Measurements from ENCODE around the gene KCNK18.

KCNK18 gene

GRCh38 chr10:117166418-117167345 lies 30.6 kb upstream of the KCNK18 start:
- DNase-seq (ENCODE audit: low read depth in 2 of 2) = no peak
- TF ChIP-seq, protein P1, sequence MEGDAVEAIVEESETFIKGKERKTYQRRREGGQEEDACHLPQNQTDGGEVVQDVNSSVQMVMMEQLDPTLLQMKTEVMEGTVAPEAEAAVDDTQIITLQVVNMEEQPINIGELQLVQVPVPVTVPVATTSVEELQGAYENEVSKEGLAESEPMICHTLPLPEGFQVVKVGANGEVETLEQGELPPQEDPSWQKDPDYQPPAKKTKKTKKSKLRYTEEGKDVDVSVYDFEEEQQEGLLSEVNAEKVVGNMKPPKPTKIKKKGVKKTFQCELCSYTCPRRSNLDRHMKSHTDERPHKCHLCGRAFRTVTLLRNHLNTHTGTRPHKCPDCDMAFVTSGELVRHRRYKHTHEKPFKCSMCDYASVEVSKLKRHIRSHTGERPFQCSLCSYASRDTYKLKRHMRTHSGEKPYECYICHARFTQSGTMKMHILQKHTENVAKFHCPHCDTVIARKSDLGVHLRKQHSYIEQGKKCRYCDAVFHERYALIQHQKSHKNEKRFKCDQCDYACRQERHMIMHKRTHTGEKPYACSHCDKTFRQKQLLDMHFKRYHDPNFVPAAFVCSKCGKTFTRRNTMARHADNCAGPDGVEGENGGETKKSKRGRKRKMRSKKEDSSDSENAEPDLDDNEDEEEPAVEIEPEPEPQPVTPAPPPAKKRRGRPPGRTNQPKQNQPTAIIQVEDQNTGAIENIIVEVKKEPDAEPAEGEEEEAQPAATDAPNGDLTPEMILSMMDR (IDR thresholded peaks at IDR 0.05; ENCODE audit: low read depth, low read length) = no peak
- H3K4me3 ChIP-seq (replicated peaks in 1 of 2; ENCODE audit: low read depth in 2 of 2, low read length in 2 of 2) = no peak overlapping the region

- DNase-seq (ENCODE audit: low read depth in 2 of 2) = no peak
- no peak overlapping the region for H3K4me3 ChIP-seq (replicated peaks in 1 of 2; ENCODE audit: low read depth in 2 of 2, low read length in 2 of 2)
- TF ChIP-seq, protein P1 (IDR thresholded peaks at IDR 0.05; ENCODE audit: low read depth, low read length) = no peak
These were observed 29.9 kb upstream of the KCNK18 start for GRCh38 chr10:117167346-117167788.

- TF ChIP-seq, protein P1 (IDR thresholded peaks at IDR 0.05; ENCODE audit: low read depth, low read length) = peak; percentile 44
- peak; percentile 36 to 41 for DNase-seq (ENCODE audit: low read depth in 2 of 2)
- no peak overlapping the region for H3K4me3 ChIP-seq (replicated peaks in 1 of 2; ENCODE audit: low read depth in 2 of 2, low read length in 2 of 2)
These were observed 29.3 kb upstream of the KCNK18 start for GRCh38 chr10:117167789-117168674.

DNA sequence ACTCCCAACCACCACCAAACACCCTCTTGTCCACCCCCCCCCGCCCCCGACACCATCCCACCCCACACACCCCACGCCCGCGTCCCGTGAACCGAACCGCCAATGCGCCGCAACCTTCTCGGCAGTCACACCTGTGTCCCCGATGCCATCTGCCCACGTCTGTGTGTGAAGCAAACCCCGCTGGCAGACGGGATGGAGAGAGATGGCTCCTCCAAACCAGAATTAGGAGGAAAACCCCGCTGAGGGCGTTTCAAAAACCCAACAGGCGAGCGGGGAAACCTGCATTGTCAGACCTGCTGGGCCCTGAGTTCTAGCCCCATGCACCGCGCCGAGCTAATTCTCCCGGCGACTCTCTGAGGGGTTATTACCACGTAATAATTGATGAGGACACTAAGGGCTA lies 28.6 kb upstream of the KCNK18 start:
- TF ChIP-seq, protein P1 (IDR thresholded peaks at IDR 0.05; ENCODE audit: low read depth, low read length) = no peak
- no peak for DNase-seq (ENCODE audit: low read depth in 2 of 2)
- no peak overlapping the region for H3K4me3 ChIP-seq (replicated peaks in 1 of 2; ENCODE audit: low read depth in 2 of 2, low read length in 2 of 2)

GRCh38 chr10:117169480-117169879 lies 27.8 kb upstream of the KCNK18 start:
- no peak overlapping the region for H3K4me3 ChIP-seq (replicated peaks in 1 of 2; ENCODE audit: low read depth in 2 of 2, low read length in 2 of 2)
- TF ChIP-seq, protein P1 (IDR thresholded peaks at IDR 0.05; ENCODE audit: low read depth, low read length) = no peak
- DNase-seq (ENCODE audit: low read depth in 2 of 2) = no peak

DNA sequence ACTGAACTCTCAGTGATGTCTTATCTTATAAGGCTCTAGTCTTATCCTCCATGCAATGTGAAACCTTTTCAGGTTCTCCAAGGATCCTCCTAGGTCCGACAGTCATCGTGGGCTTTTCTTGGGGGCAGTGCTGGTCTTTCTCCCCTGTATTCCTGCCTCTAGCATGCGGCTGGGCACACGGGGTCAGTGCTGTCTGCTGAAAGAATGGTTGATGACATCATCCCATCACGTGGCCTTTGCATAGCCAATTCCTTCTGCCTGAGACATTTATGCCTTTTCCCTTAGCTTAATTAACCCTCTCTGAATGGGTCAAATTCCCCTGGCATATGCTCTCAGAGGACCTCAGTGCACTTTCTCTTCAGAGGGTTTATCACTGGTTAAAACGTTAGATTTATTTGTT lies 27.0 kb upstream of the KCNK18 start:
- no peak for DNase-seq (ENCODE audit: low read depth in 2 of 2)
- no peak overlapping the region for H3K4me3 ChIP-seq (replicated peaks in 1 of 2; ENCODE audit: low read depth in 2 of 2, low read length in 2 of 2)
- TF ChIP-seq, protein P1 (IDR thresholded peaks at IDR 0.05; ENCODE audit: low read depth, low read length) = no peak

Data from cardiac fibroblast (primary cell).